ENCODE data around the gene REX1BD.

DNA sequence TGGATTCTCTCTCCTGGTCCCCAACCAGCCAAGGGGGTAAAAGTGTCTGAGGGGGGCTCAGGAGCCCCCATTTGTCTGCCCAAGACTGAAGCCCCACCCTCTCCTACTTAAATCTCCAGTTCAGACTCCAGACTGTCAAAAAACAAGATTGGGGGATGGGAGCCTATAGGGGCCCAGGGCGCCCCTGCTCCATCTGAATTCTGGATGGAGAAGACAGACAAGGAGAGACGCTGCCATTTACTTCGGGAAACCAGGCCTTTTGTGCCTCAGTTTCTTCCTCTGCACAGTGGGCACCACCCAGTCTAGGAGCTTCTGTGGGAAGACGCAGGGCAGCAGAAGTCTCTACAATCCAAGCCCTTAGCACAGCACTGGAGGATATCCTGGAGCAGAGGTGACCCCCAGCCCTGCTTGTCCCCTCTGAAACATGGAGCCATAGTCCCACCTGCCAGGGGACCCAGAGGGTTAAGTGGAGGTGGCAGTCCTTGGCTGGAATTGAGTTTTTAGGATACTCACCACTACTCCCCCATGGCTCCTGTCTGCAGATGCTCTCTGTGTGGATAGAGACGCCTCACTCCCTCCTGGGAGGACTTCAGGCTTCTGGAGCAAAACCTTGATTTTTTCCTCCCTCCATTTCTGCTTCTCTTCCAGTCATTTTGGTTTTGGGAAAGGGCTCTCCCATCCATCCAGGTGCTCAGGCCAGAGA, 19.7 kb downstream of the REX1BD start:
- TF ChIP-seq, protein P1, sequence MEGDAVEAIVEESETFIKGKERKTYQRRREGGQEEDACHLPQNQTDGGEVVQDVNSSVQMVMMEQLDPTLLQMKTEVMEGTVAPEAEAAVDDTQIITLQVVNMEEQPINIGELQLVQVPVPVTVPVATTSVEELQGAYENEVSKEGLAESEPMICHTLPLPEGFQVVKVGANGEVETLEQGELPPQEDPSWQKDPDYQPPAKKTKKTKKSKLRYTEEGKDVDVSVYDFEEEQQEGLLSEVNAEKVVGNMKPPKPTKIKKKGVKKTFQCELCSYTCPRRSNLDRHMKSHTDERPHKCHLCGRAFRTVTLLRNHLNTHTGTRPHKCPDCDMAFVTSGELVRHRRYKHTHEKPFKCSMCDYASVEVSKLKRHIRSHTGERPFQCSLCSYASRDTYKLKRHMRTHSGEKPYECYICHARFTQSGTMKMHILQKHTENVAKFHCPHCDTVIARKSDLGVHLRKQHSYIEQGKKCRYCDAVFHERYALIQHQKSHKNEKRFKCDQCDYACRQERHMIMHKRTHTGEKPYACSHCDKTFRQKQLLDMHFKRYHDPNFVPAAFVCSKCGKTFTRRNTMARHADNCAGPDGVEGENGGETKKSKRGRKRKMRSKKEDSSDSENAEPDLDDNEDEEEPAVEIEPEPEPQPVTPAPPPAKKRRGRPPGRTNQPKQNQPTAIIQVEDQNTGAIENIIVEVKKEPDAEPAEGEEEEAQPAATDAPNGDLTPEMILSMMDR (conservative IDR thresholded peaks at IDR 0.05; ENCODE audit: low read length): no peak
- TF ChIP-seq EZH2phosphoT487 (IDR thresholded peaks at IDR 0.05; ENCODE audit: borderline replicate concordance): no peak
